GM18909 (cell line): Measurements from ENCODE around the gene CFAP61.

Experiments
- ATAC-seq: cut with Tn5 transposase; IDR thresholded peaks from one replicate; pipeline ENCODE4 v1.9.1; 2021; ENCODE audit warnings: mild to moderate bottlenecking; ENCODE audit not compliant: unreplicated experiment, poor library complexity

The CFAP61 gene

DNA sequence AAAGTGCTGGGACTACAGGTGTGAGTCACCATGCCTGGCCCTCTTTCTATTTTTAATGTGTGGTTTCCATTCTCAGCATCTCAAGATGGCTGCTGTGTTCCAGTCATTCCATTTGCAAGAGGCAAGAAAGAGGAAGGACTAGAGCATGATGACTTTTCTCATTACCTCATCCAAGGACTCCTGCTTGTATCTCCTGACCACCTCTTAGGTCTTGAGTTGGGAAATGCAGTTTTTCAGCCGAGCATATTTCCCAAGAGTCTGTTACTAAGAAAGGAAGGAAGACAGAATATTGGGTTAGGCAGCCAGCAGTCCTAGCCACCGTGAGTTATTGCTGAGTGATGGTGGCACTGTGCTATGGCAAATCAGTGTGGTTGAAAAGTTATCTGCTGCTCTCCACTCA, 207.2 kb downstream of the CFAP61 start:
- no peak for ATAC-seq

- no peak for ATAC-seq
Measured at GRCh38 chr20:20261159-20261558, 208.8 kb downstream of the CFAP61 start.

- no peak for ATAC-seq
Measured at GRCh38 chr20:20265210-20265609, 212.9 kb downstream of the CFAP61 start.

GRCh38 chr20:20266552-20266951, 214.2 kb downstream of the CFAP61 start:
- no peak for ATAC-seq

- no peak for ATAC-seq
Measured at GRCh38 chr20:20267685-20268370, 215.5 kb downstream of the CFAP61 start.

DNA sequence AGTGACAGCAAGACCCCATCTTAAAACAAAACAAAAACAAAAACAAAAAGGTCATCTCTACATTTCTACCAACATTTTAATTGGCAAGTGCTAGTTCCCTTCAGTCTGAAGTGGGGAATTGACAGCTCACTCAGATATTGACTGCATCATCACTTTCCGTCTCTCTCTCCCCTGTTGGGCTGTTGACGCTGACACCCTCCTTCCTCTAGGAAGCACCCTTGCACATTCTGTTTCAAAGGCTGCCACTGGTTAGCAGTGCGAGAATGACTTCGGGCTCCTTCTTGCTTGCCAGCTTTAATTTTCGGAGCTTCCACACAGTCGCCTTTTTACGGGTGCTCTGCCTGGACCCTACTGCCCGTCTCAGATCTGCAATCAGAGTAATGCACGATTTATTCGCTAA, 218.9 kb downstream of the CFAP61 start:
- ATAC-seq: no peak

DNA sequence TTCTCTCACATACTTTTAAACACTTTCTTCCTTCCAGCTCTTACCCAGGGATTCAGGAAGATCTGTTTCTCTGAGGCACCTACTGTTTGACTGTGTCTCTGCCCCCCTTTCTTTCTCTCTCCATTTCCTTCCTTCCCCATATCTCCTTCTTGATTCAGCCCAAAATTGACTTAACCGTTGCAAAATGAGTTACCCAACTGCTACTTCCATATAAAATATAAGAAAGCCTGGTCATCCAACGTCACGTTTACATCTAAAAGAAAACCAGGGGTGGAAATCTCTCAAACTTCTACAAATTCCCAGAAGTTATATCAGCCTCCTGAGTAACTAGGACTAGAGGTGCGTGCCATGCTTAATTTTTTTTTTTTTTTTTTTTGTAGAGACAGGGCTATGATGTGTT, 220.4 kb downstream of the CFAP61 start:
- no peak for ATAC-seq

- no peak for ATAC-seq
Measured at GRCh38 chr20:20273286-20273685, 221.0 kb downstream of the CFAP61 start.

DNA sequence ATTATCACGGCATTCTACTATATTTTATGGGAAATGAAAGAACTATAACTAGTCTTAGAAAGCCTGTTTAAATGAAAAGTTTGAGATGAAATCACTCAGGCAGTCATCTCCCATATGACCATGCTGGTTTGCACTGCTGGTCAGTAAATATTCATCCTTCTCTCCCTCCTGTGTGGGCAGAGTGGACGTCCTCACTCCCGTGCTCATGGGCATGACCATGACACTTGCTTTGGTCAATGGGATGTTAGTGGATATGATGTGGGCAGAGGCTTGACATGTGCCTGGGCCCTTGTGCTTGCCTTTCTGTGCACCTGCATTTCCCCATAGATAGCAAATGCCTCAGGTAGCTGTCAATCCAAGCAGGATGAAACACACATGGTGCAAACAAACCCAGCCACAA, 222.5 kb downstream of the CFAP61 start:
- no peak for ATAC-seq

GRCh38 chr20:20275636-20276035, 223.3 kb downstream of the CFAP61 start:
- no peak for ATAC-seq

DNA sequence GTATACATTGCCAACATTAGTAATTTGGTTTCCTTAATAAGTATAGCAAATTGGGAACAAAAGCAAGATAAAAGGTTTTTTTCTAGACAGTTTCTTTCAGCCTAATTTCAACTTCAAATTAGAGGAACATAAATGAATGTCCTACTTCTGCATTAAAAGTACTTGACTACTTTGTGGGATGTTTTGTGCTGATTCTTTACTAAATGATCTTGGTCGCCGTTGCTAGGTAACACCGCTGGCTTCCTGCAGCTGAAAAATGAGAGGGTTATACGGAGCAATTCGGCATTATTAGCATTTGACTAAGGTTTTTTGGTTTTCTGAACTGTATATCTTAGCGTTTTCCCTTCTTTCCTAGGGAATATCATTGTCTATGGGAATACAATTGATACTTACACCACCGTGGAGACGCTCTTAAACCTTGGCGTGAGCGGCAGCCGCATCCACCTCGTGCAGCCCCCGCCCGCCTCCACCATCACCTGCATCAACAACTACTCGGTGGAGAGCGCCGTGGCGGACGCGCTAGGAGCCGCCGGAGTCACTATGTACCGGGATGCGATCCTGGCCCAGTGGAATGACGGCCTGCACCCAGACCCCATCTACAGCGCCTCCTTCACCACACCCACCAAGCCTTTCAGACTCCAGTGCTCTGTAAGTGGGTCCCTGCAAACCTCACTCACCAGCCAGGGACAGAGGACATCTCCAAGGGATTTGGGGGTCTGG, 224.6 kb downstream of the CFAP61 start:
- no peak for ATAC-seq

DNA sequence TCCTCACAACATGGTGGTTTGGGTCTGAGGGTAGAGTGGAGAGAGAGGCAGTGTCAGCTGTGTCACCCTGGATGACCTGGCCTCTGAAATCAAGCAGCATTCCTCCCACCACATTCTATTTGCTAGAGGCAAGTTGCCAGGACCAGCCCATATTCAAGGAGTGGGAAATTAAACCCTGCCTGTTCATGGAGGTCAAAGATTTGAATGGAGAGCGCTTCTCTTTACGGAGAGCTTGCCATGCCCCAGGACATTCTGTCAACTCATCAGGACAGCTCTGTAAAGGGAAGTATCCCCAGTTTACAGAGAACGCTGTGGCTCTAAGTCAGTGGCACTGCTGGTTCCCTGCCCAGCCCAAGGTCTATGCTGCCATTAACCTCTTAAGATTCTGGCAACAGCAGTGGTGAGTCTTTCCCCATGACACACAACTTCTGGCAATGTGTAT, 225.6 kb downstream of the CFAP61 start:
- no peak for ATAC-seq

- no peak for ATAC-seq
Measured at GRCh38 chr20:20286061-20286460, 233.7 kb downstream of the CFAP61 start.

DNA sequence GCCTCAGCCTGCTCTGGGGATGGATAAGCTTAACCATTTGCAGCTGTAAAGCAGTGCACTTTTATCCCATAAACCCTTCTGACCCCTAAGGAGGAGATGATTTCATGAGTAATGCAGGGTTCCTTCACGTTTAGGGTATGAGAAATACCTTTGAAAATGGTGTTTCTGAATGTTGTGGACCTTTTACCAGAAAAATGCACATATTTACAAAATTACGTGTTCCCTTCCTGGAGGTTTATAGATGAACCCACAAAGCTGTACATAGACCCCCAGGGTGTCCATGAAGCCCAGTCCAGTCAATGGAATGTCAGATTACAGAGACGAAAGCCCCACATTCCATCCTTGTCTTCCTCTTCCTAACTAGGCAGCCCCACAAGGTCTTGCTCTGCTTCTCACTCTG, 237.0 kb downstream of the CFAP61 start:
- no peak for ATAC-seq

- no peak for ATAC-seq
Measured at GRCh38 chr20:20292472-20292871, 240.1 kb downstream of the CFAP61 start.

DNA sequence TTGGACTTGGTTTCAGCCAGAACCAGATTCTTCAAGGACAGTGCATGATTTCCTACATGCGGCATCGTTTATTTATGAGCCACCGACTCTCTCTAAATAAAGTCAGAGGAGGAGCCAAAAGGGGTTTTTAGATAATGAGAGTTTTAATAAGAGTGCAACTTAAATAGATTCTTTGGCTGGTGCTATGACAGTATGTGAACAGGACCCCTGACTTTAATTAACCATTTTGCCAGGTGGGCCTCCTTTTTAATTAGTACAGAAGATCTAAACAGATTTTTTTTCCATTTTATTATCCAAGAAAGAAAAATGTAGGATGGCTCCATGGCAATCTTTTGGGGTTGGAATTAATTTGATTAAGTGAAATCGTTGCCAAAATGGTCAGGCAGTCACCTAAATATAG, 240.8 kb downstream of the CFAP61 start:
- no peak for ATAC-seq

- no peak for ATAC-seq
Measured at GRCh38 chr20:20293691-20294385, 241.5 kb downstream of the CFAP61 start.

DNA sequence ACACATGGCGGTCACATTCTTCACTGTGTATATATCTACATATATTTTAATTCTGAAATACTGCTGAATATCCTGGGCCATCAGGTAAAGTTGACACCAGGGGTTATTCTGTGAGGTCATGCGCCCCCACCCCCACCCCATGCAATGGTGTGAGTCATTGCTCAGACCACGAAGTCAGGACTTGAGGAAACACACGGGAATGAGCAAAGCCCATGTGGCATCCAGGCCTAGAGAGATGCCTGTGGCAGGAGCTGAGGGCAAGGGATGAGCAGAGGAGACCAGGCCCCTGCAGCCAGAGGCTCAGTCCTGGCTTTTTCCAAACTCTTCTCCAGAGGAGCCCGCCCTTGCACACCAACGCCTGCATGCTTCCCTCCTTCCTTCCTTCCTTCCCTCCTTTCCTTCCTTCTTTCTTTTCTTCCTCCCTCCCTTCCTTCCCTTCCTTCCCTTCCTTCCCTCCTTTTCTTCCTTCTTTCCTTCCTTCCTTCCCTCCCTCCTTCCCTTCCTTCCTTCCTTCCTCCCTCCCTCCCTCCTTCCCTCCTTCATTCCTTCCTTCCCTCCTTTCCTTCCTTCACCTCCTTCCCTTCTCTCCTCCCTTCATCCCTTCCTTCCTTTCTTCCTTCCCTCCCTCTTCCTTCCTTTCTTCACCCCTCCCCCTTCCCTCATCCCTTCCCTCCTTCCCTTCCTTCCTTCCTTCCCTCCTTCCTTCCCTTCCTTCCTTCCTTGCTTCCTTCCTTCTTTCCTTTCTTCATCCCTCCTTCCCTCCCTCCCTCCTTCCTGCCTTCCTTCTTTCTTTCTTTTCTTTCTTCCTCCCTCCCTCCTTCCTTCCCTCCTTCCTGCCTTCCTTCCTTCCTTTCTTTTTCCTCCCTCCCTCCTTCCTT, 243.5 kb downstream of the CFAP61 start:
- no peak for ATAC-seq

GRCh38 chr20:20297181-20297580, 244.8 kb downstream of the CFAP61 start:
- ATAC-seq: no peak

DNA sequence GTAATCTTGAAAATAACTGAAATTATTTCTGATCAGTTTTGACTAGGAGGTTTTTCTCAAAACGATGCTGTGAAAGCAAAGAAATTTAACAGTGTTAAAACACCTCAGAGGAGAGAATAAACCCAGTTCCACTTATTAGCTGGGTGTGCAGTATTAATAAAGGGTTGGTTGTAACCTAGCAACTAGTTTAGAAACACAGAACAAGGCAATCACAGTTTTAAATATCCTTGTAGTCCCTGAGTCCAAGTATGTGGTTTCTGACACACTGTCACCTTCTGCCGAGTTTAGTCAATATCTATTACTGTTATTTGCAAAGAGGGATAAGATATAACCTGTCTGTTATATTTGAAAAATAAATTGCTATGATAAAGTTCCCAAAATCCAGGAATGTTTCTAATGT, 245.4 kb downstream of the CFAP61 start:
- ATAC-seq: no peak
